Measurements from ENCODE around the gene NPVF.

The NPVF gene

GRCh38 chr7:25249772-25250171, 21.5 kb upstream of the NPVF start:
- no peak overlapping the region for H3K27ac ChIP-seq
- TF ChIP-seq CTCF (conservative IDR thresholded peaks at IDR 0.05; ENCODE audit: low read depth) = no peak
- ChIA-PET POLR2A (ENCODE audit: low non-redundant PET) (no interaction called here), CTCF (interaction anchor here (0.7 kb wide), 1 partner anchor 73 kb away, joined by 4 read pairs; no protein-coding TSS in a partner anchor)
- no peak for DNase-seq (ENCODE audit: low spot score)

- no peak for DNase-seq (ENCODE audit: low spot score)
- no peak overlapping the region for H3K27ac ChIP-seq
- POLR2A ChIA-PET (ENCODE audit: low non-redundant PET) = no interaction called here
- no peak for TF ChIP-seq CTCF (conservative IDR thresholded peaks at IDR 0.05; ENCODE audit: low read depth)
- CTCF ChIA-PET = interaction anchor here (0.5 to 0.7 kb wide), 2 partner anchors 143 to 1131 kb away, joined by 3 read pairs; no protein-coding TSS in a partner anchor
Observed at GRCh38 chr7:25246306-25246705, 18.0 kb upstream of the NPVF start.

GRCh38 chr7:25244254-25245033, 16.2 kb upstream of the NPVF start:
- DNase-seq (ENCODE audit: low spot score) = no peak
- ChIA-PET POLR2A (ENCODE audit: low non-redundant PET) (no interaction called here), CTCF (interaction anchor here (0.6 to 1.7 kb wide), 3 partner anchors 16 to 322 kb away, joined by 3 to 5 read pairs (median 4); partner anchors contain the start of gene NPVF)
- no peak for TF ChIP-seq CTCF (conservative IDR thresholded peaks at IDR 0.05; ENCODE audit: low read depth)
- no peak overlapping the region for H3K27ac ChIP-seq

GRCh38 chr7:25242678-25243077, 14.4 kb upstream of the NPVF start:
- no peak for DNase-seq (ENCODE audit: low spot score)
- TF ChIP-seq CTCF (conservative IDR thresholded peaks at IDR 0.05; ENCODE audit: low read depth) = no peak
- ChIA-PET POLR2A (ENCODE audit: low non-redundant PET) (no interaction called here), CTCF (interaction anchor here (1.7 kb wide), 1 partner anchor 26 kb away, joined by 4 read pairs; no protein-coding TSS in a partner anchor)
- no peak overlapping the region for H3K27ac ChIP-seq

GRCh38 chr7:25240896-25241295, 12.6 kb upstream of the NPVF start:
- no peak for TF ChIP-seq CTCF (conservative IDR thresholded peaks at IDR 0.05; ENCODE audit: low read depth)
- peak; percentile 15 for DNase-seq (ENCODE audit: low spot score)
- ChIA-PET CTCF (no interaction called here), POLR2A (ENCODE audit: low non-redundant PET) (no interaction called here)
- no peak overlapping the region for H3K27ac ChIP-seq

- no peak for DNase-seq (ENCODE audit: low spot score)
- ChIA-PET CTCF (no interaction called here), POLR2A (ENCODE audit: low non-redundant PET) (no interaction called here)
- TF ChIP-seq CTCF (conservative IDR thresholded peaks at IDR 0.05; ENCODE audit: low read depth) = no peak
- H3K27ac ChIP-seq = no peak overlapping the region
Observed at GRCh38 chr7:25240340-25240739, 12.1 kb upstream of the NPVF start.

Measured in RWPE1 (cell line).